ENCODE measurements around the gene KIAA0586. TPM values are rescaled to one million over a fixed set of nuclear protein-coding genes. Genes with fewer than 3 reads are reported as not detected.

Gene KIAA0586
- total and polyA plus RNA-seq, 2 of the 4 experiments (the other 2 are of a cell fraction) = 9.4 to 36.7 TPM

DNA sequence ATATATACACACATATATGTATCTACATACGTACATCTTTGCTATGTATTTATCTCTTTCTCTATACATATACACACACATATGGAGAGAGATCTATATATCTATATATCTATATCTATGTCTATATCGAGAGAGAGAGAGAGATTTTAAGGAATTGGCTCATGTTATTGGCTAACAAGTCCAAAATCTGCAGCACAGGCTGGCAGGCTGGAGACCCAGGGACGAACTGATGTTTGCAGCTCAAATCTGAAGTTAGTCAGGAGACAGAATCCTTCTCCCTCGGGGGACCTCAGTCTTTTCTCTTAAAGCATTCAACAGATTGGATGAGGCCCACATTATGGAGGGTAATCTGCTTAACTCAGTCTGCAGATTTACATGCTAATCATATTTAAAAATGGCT is 169.5 kb downstream of the KIAA0586 start:
- no peaks in the 10 kb centered on the region for H3K9me3 ChIP-seq (ENCODE audit: control insufficient read depth, insufficient read depth, low read length)
- no peak overlapping the region for H2AK5ac ChIP-seq (ENCODE audit: low read depth, low read length)
- H3K23ac ChIP-seq (ENCODE audit: low read depth, low read length) = no peak overlapping the region
- H3K4me1 ChIP-seq (ENCODE audit: control insufficient read depth, insufficient read depth, low read length) = peaks cover 7% of the 10 kb centered on the region
- TF ChIP-seq, protein P1, sequence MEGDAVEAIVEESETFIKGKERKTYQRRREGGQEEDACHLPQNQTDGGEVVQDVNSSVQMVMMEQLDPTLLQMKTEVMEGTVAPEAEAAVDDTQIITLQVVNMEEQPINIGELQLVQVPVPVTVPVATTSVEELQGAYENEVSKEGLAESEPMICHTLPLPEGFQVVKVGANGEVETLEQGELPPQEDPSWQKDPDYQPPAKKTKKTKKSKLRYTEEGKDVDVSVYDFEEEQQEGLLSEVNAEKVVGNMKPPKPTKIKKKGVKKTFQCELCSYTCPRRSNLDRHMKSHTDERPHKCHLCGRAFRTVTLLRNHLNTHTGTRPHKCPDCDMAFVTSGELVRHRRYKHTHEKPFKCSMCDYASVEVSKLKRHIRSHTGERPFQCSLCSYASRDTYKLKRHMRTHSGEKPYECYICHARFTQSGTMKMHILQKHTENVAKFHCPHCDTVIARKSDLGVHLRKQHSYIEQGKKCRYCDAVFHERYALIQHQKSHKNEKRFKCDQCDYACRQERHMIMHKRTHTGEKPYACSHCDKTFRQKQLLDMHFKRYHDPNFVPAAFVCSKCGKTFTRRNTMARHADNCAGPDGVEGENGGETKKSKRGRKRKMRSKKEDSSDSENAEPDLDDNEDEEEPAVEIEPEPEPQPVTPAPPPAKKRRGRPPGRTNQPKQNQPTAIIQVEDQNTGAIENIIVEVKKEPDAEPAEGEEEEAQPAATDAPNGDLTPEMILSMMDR (conservative IDR thresholded peaks at IDR 0.05; ENCODE audit: low read depth, low read length) = no peak
- no peak for TF ChIP-seq BHLHE40 (IDR thresholded peaks at IDR 0.05; ENCODE audit: low read depth, low read length)
- no peak for TF ChIP-seq FOS (IDR thresholded peaks at IDR 0.05; ENCODE audit: low read depth, low read length)
- no peak for TF ChIP-seq NFE2L2 (IDR thresholded peaks at IDR 0.05; ENCODE audit: low read depth, low read length)
- TF ChIP-seq MXI1 (IDR thresholded peaks at IDR 0.05; ENCODE audit: borderline replicate concordance, low read depth, low read length) = no peak
- TF ChIP-seq CEBPB (IDR thresholded peaks at IDR 0.05; ENCODE audit: low read depth, low read length) = no peak
- TF ChIP-seq CHD1 (IDR thresholded peaks at IDR 0.05; ENCODE audit: low read depth, low read length) = no peak
- no peak for TF ChIP-seq MAZ (IDR thresholded peaks at IDR 0.05; ENCODE audit: borderline replicate concordance, low read depth, low read length)
- TF ChIP-seq, protein P2, sequence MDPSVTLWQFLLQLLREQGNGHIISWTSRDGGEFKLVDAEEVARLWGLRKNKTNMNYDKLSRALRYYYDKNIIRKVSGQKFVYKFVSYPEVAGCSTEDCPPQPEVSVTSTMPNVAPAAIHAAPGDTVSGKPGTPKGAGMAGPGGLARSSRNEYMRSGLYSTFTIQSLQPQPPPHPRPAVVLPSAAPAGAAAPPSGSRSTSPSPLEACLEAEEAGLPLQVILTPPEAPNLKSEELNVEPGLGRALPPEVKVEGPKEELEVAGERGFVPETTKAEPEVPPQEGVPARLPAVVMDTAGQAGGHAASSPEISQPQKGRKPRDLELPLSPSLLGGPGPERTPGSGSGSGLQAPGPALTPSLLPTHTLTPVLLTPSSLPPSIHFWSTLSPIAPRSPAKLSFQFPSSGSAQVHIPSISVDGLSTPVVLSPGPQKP (IDR thresholded peaks at IDR 0.05; ENCODE audit: borderline replicate concordance, low read depth, low read length) = no peak
- TF ChIP-seq RCOR1 (IDR thresholded peaks at IDR 0.05; ENCODE audit: insufficient replicate concordance, low read length) = no peak
- no peak for TF ChIP-seq SMC3 (IDR thresholded peaks at IDR 0.05; ENCODE audit: low read depth, low read length)
- TF ChIP-seq RAD21 (IDR thresholded peaks at IDR 0.05; ENCODE audit: low read length) = no peak
- TF ChIP-seq, protein P3, sequence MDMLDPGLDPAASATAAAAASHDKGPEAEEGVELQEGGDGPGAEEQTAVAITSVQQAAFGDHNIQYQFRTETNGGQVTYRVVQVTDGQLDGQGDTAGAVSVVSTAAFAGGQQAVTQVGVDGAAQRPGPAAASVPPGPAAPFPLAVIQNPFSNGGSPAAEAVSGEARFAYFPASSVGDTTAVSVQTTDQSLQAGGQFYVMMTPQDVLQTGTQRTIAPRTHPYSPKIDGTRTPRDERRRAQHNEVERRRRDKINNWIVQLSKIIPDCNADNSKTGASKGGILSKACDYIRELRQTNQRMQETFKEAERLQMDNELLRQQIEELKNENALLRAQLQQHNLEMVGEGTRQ (IDR thresholded peaks at IDR 0.05; ENCODE audit: low read depth, low read length) = no peak
- TF ChIP-seq POLR2A (IDR thresholded peaks at IDR 0.05; ENCODE audit: low read depth, low read length) = no peak
- no peak for TF ChIP-seq RFX5 (IDR thresholded peaks at IDR 0.05; ENCODE audit: low read depth, low read length)
- no peak for TF ChIP-seq MAFK (IDR thresholded peaks at IDR 0.05; ENCODE audit: low read depth, low read length)
- intact Hi-C loops (cut with micrococcal nuclease) (no loop called here), in situ Hi-C loops (cut with MboI; ENCODE audit: low sequenced_read_pairs) (no loop called here), dilution Hi-C loops (cut with HindIII; ENCODE audit: low sequenced_read_pairs, unreplicated experiment) (no loop called here)
- no peak overlapping the region for H2AFZ ChIP-seq (replicated peaks; ENCODE audit: low read length, poor library complexity)
- no peaks in the 10 kb centered on the region for H3K27me3 ChIP-seq (ENCODE audit: control insufficient read depth, insufficient read depth, low read length)
- no peak overlapping the region for H3K18ac ChIP-seq (ENCODE audit: low read depth, low read length)
- H2BK5ac ChIP-seq (ENCODE audit: low read depth, low read length, poor library complexity, severe bottlenecking) = no peak overlapping the region
- ATAC-seq (ENCODE audit: low read depth) (no peak), DNase-seq (no peak)
- CTCF ChIA-PET = interaction anchor here (1.4 kb wide), 1 partner anchor 13 kb away, joined by 5 read pairs; no protein-coding TSS in a partner anchor
- no peak overlapping the region for H4K5ac ChIP-seq (ENCODE audit: low read depth, low read length)
- H3K27ac ChIP-seq (ENCODE audit: insufficient read depth, low read length) = no peak overlapping the region
- no peak overlapping the region for H3K4ac ChIP-seq (ENCODE audit: low read depth, low read length)
- H2BK20ac ChIP-seq (ENCODE audit: low read depth, low read length) = no peak overlapping the region
- H3K9me1 ChIP-seq (ENCODE audit: insufficient read depth, low read length) = no peaks in the 10 kb centered on the region; the same call in 1 of the 2 replicates
- WGBS, 2 experiments (ENCODE audit: extremely low coverage in 2 of 2, insufficient read length in 1 of 2) = no CpG with 5 or more reads among the region's 4 CpGs
- BruUV-seq (replicated peaks) = no TSS peak
- H3K36me3 ChIP-seq (ENCODE audit: control insufficient read depth, insufficient read depth, low read length) = no peaks in the 10 kb centered on the region
- no peak overlapping the region for H3K56ac ChIP-seq (ENCODE audit: extremely low read depth, insufficient read depth, low read length)
- H2AK9ac ChIP-seq (replicated peaks; ENCODE audit: low read depth, low read length, poor library complexity) = no peak overlapping the region
- H4K20me1 ChIP-seq (ENCODE audit: insufficient read depth, low read length) = no peaks in the 10 kb centered on the region
- H3K9ac ChIP-seq (ENCODE audit: low read depth, low read length) = no peak overlapping the region
- H3K79me1 ChIP-seq (ENCODE audit: low read depth in 1 of 2, low read length in 2 of 2) = no peaks in the 10 kb centered on the region
- POLR2A ChIA-PET (ENCODE audit: unreplicated experiment) = no interaction called here
- H3K4me2 ChIP-seq (ENCODE audit: low read depth, low read length) = no peak overlapping the region
- no peak overlapping the region for H3K14ac ChIP-seq (replicated peaks; ENCODE audit: low read depth, low read length)
- no peak overlapping the region for H4K8ac ChIP-seq (ENCODE audit: low read depth in 2 of 2, low read length in 2 of 2)
- no peak overlapping the region for H4K91ac ChIP-seq (ENCODE audit: insufficient read depth, low read depth, low read length)
- no peak overlapping the region for H2BK15ac ChIP-seq (ENCODE audit: low read depth, low read length)
- H3K4me3 ChIP-seq (ENCODE audit: insufficient read depth, low read depth, low read length) = no peak overlapping the region
- no peak overlapping the region for H2BK120ac ChIP-seq (ENCODE audit: low read depth, low read length)

Data from IMR-90 (cell line).